HG03196 (cell line): Measurements from ENCODE around the gene PDE5A.

Source experiments
- ATAC-seq: cut with Tn5 transposase; IDR thresholded peaks from one replicate; pipeline ENCODE4 v1.9.1; 2021; ENCODE audit not compliant: unreplicated experiment

The PDE5A gene

GRCh38 chr4:119525005-119525749 lies 103.4 kb downstream of the PDE5A start:
- ATAC-seq: no peak

GRCh38 chr4:119523399-119523798 lies 105.2 kb downstream of the PDE5A start:
- no peak for ATAC-seq

- no peak for ATAC-seq
These were observed 107.3 kb downstream of the PDE5A start for GRCh38 chr4:119521268-119521667.

DNA sequence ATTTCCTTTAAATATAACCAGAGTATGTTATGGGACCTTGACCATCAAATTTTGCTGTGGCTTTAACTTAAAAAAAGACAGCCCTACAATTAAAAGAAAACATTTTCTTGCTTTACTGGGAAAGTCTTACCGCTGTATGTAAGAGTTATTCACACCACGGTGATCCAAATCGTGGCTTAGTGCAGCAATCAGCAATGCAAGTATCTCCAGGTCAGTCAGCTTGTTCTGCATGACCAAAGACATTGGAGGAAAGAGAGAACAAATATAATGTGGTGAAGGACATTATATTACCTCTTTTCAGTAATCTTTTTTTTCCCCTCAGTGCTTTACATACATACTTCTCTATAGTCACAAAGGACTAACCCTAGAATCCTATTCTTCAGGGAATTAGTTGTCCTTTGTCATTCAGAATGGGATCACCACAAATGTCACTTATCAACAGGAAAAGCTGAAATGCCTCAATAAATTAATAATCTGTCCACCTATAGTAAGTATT lies 109.6 kb downstream of the PDE5A start:
- ATAC-seq: no peak

DNA sequence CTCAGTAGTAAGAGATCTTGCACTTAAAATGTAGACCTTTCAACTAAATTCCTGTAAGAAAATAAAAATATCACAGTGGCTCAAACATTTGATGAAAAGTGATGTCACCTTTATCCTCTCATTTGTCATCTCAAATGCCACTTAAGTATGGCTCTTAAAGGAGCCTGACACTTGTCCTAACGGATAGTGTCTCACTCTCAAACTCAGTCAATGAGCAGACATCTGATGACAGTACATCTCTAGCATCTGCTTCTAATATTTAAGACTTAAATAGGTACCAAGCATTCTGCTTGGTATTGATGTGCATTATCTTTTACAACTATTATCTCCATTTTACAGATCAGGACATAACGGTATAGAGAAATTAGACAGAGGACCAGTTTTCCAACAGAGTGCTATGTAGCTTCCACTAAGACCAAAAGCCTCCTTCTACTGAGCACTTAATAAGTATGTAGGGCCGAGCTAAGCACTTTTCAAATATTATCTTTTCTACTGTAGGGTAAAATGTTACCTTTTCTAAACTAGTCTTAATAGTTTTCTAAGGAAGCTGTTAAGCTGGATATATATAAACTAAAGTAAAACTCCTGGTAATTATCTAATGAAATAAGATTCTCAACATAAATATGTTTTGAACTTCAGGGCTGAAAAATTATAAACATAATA lies 110.2 kb downstream of the PDE5A start:
- ATAC-seq: no peak

- no peak for ATAC-seq
These were observed 111.0 kb downstream of the PDE5A start for GRCh38 chr4:119517361-119518229.

DNA sequence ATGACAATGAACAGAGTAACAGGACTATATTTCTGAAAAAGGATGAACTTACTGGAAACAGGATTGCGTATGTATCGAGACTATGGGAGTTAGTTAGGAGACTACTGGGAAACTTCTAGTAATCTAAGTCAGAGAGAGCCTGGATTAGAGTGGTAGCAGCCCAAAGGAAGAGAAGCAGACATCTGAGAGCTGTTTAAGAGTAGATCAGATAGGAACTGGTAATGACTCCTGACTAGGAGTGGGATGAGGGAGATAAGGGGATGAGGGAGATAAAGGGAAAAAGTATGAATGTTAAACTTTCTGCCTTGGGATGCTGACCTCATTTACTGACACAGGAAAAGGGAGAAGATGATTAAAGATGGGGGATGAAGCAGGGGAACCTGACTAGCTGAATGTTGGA lies 116.2 kb downstream of the PDE5A start:
- no peak for ATAC-seq

- ATAC-seq: no peak
These were observed 118.0 kb downstream of the PDE5A start for GRCh38 chr4:119510395-119511149.

- no peak for ATAC-seq
These were observed 120.3 kb downstream of the PDE5A start for GRCh38 chr4:119508281-119508680.

- ATAC-seq: no peak
These were observed 121.8 kb downstream of the PDE5A start for GRCh38 chr4:119506806-119507205.

- no peak for ATAC-seq
These were observed 124.0 kb downstream of the PDE5A start for GRCh38 chr4:119504616-119505015.

DNA sequence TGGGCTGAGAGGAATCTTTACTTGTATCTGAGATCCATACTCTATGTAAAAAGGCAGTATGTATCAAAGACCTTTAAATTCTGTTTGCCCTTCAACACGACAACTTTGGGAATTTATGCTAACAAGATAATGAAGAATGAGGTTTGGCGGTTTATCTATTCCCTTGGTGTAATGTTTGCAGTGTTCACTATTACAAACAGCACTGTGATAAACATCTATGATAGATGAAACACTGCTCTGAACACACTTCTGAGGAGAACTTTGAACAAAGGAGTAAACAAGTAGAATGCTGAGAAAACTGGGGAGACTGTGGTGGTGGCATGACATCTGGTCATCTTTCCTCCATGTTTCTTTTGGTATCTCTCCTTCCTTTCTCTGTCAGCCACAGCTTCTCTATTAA lies 126.9 kb downstream of the PDE5A start:
- no peak for ATAC-seq

- no peak for ATAC-seq
These were observed 130.1 kb downstream of the PDE5A start for GRCh38 chr4:119498527-119498926.

DNA sequence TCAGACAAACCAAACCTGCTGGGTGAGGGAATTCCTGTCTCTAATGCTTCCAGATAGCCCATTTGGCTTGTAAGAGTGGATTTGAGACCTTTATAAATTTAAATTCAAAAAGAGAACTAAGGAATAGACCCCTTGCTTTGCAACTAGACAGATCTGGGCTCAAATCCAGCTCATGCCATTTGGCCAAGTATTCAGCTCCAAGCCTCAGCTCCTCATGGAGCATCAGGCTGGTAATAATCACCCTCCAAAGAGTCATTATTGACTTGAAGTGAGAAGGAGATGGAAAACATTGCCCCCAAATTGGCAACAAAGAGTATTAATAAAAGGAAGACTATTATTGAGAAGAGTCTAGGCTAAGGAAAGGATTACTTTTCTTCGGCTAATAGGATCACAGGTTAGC lies 134.7 kb downstream of the PDE5A start:
- no peak for ATAC-seq

DNA sequence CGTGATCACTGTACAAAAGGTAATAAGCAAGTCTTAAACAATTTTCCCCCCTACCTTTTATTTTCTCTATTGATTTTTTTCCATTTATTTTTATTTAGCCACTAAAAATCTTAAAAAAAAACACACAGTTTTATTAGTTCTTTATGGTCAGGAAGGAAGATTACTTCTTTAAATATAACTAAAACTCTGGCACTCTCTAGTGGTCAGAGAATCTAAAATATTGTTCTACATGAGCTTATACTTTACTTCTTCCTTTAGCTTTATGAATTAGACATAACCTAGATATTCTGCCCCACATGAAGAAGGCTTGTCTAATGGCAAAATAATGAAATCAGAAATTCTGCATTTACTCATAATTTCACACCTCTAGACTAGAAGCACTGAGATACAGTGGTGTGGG lies 135.2 kb downstream of the PDE5A start:
- no peak for ATAC-seq

GRCh38 chr4:119490335-119490734 lies 138.3 kb downstream of the PDE5A start:
- no peak for ATAC-seq

GRCh38 chr4:119489305-119489704 lies 139.3 kb downstream of the PDE5A start:
- no peak for ATAC-seq

DNA sequence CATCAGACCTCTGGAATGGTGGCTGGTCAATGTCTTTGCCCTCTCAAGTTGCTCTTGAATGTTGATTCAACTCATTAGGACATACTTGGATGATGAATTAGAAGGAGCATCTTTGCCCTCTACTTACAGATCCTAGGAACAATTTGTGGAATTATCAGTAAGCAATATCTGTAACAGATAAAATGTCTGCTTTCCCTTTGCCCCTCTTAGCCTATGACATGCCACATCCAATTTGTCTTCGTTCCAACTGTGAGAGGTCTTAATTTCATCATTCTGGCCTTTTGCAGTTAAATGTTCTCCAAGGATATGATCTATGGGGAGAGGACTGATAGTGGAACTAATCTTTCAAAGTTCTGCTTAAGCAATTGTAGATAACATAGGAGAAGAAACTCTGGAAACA lies 148.3 kb downstream of the PDE5A start:
- no peak for ATAC-seq

DNA sequence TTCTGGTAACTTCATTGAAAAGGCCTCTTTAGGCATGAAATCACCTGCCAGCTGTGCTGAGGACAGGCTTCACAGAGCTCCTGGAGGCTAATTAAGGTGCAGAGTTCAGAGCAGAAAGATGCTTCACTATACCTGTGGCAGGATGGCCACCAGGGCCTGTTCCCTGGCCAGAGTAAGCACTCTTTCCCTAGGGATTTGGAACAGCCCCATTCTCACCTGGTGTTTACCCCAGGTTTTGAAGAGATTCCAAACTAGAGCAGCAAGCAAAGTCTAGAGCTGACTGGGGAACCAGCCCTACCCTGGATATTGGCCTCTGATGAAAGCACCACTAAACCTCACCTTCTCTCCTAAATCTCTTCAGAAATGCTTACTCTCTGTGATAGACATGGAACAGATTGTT lies 148.8 kb downstream of the PDE5A start:
- no peak for ATAC-seq

DNA sequence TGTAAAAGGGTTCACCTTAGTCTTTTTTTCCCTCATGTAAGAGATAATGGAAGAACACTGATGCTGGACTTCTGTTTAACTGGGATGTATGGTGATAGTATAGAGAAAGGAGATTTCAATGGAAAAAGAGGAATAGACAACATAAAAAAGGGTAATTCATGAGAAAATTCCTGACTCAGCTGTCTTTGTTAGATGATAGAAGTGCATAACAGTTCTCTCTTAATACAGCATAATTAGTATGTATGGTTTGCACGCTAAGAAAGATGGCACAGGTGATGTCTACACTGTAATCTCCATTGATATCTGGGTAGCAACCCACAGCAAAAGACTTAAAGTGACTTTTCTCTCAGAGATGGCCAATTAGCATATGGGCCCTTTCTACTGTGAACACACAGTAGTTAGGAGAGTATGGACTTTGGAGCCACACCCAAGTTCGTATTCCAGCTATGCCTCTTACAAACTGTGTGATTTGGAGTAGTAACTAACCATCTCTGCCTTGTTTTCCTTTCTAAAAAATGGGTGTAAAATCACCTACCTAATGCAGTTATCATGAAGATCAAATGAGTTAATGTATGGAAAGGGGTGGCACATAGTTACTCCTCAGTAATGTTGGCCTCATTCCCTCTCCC lies 149.3 kb downstream of the PDE5A start:
- no peak for ATAC-seq
